HepG2 (cell line): ENCODE measurements around the gene CD2AP. TPM values are rescaled to one million over a fixed set of nuclear protein-coding genes. Genes with fewer than 3 reads are reported as not detected.

Experiments used
- ARID4A ChIP-seq: sonication (generic); formaldehyde crosslinking; IDR thresholded peaks from 2 replicates; pipeline ENCODE4 v1.5.0; 2020; ENCODE audit warnings: mild to moderate bottlenecking, missing genetic modification reagents, borderline replicate concordance
- CREBL2 ChIP-seq: sonication (generic); formaldehyde crosslinking; IDR thresholded peaks from 2 replicates; pipeline ENCODE4 v1.8.1; 2023; ENCODE audit warnings: missing genetic modification reagents, mild to moderate bottlenecking, borderline replicate concordance
- FOSL2 ChIP-seq: sonication (generic); formaldehyde crosslinking; IDR thresholded peaks from 2 replicates; pipeline ENCODE4 v1.4.0; 2020; ENCODE audit warnings: missing genetic modification reagents
- FOXK2 ChIP-seq: fragments of 450-650 bp; IDR thresholded peaks from 2 replicates; pipeline ENCODE4 v1.6.1; 2016
- GABPB1 ChIP-seq: IDR thresholded peaks from 2 replicates; pipeline ENCODE4 v1.6.1; 2016; ENCODE audit warnings: mild to moderate bottlenecking, missing genetic modification reagents, moderate library complexity, missing compliant biosample characterization
- GPN1 ChIP-seq: sonication (generic); formaldehyde crosslinking; IDR thresholded peaks from 2 replicates; pipeline ENCODE4 v1.5.1; 2020; ENCODE audit warnings: missing genetic modification reagents, borderline replicate concordance
- GRHL1 ChIP-seq: sonication (generic); formaldehyde crosslinking; conservative IDR thresholded peaks from 2 replicates; pipeline ENCODE4 v1.8.0; 2022; ENCODE audit warnings: missing genetic modification reagents
- HIVEP1 ChIP-seq: sonication (generic); formaldehyde crosslinking; IDR thresholded peaks from 2 replicates; pipeline ENCODE4 v1.4.0; 2020; ENCODE audit warnings: mild to moderate bottlenecking, missing genetic modification reagents
- IKZF4 ChIP-seq: sonication (generic); formaldehyde crosslinking; IDR thresholded peaks from 2 replicates; pipeline ENCODE4 v1.5.1; 2020; ENCODE audit warnings: borderline replicate concordance, mild to moderate bottlenecking, low read depth, missing genetic modification reagents; ENCODE audit errors: not compliant biosample characterization
- IRF2 ChIP-seq: IDR thresholded peaks from 2 replicates; pipeline ENCODE4 v1.6.1; 2018; ENCODE audit warnings: missing genetic modification reagents, missing compliant biosample characterization
- KAT7 ChIP-seq: IDR thresholded peaks from 2 replicates; pipeline ENCODE4 v1.6.1; 2018; ENCODE audit warnings: borderline replicate concordance, missing compliant biosample characterization
- KDM2A ChIP-seq: sonication (generic); formaldehyde crosslinking; IDR thresholded peaks from 2 replicates; pipeline ENCODE4 v1.4.0; 2020; ENCODE audit warnings: low read depth, missing genetic modification reagents, borderline replicate concordance
- KDM5B ChIP-seq: sonication (generic); formaldehyde crosslinking; IDR thresholded peaks from 2 replicates; pipeline ENCODE4 v1.4.0; 2020; ENCODE audit warnings: missing genetic modification reagents, mild to moderate bottlenecking, borderline replicate concordance
- NR2C2 ChIP-seq: sonication (generic); formaldehyde crosslinking; IDR thresholded peaks from 2 replicates; pipeline ENCODE4 v1.4.0; 2020; ENCODE audit warnings: missing genetic modification reagents, mild to moderate bottlenecking, moderate library complexity, borderline replicate concordance
- RBFOX2 ChIP-seq: fragments of 200-400 bp; formaldehyde crosslinking; IDR thresholded peaks from 2 replicates; pipeline ENCODE4 v1.6.1; 2017; ENCODE audit warnings: low read depth, mild to moderate bottlenecking, low read length
- SMAD3 ChIP-seq: sonication (generic); formaldehyde crosslinking; IDR thresholded peaks from 2 replicates; pipeline ENCODE4 v1.4.0; 2020; ENCODE audit warnings: missing genetic modification reagents
- WIZ ChIP-seq: sonication (generic); formaldehyde crosslinking; IDR thresholded peaks from 2 replicates; pipeline ENCODE4 v1.5.1; 2020; ENCODE audit warnings: mild to moderate bottlenecking, missing genetic modification reagents
- XRCC5 ChIP-seq: fragments of 200-400 bp; formaldehyde crosslinking; optimal IDR thresholded peaks from 2 replicates; pipeline ENCODE3; 2017; ENCODE audit warnings: mild to moderate bottlenecking, low read length
- ZBTB37 ChIP-seq: sonication (generic); formaldehyde crosslinking; IDR thresholded peaks from 2 replicates; pipeline ENCODE4 v1.4.0; 2020; ENCODE audit warnings: mild to moderate bottlenecking, missing genetic modification reagents
- ZMYM3 ChIP-seq: sonication (generic); formaldehyde crosslinking; IDR thresholded peaks from 2 replicates; pipeline ENCODE4 v1.5.1; 2020; ENCODE audit warnings: mild to moderate bottlenecking, missing genetic modification reagents
- ZNF333 ChIP-seq: sonication (generic); formaldehyde crosslinking; IDR thresholded peaks from 2 replicates; pipeline ENCODE4 v1.4.0; 2020; ENCODE audit warnings: mild to moderate bottlenecking, missing genetic modification reagents, borderline replicate concordance
- ZNF737 ChIP-seq: sonication (generic); formaldehyde crosslinking; IDR thresholded peaks from 2 replicates; pipeline ENCODE4 v1.5.0; 2020; ENCODE audit warnings: missing genetic modification reagents, mild to moderate bottlenecking, borderline replicate concordance
- polyA plus RNA-seq, 8 experiments: library from polyadenylated mRNA; depleted of rRNA in 3 of 8; stranded (reverse) in 7 of 8; unstranded in 1 of 8; fragments of >200 nt; fragmentation: Illumina TruSeq in 4 of 8; extraction: Trizol in 4 of 8; gene quantifications; 2 replicates each; pipeline versions ENCODE4 v1.2.1 to v1.2.3, GENCODE V29; 2011 to 2016; ENCODE audit warnings: low read depth in 4 of 8, missing spikeins in 1 of 8, mixed read lengths in 1 of 8; ENCODE audit not compliant: insufficient read depth in 1 of 8
- total RNA-seq, 5 experiments: library from RNA; depleted of rRNA; stranded (reverse); fragments of >200 nt; fragmentation: Illumina TruSeq; extraction: Trizol; gene quantifications; 2 replicates each; pipeline ENCODE4 v1.2.3, GENCODE V29; 2016; ENCODE audit warnings: low read depth in 1 of 5

Gene CD2AP
- total and polyA plus RNA-seq, 2 of the 13 experiments (the other 11 are each of a cell fraction or from before 2014, with no cell fraction given): 8.6 to 31.9 TPM

- no peak; the same call in 1 of the 2 replicates for TF ChIP-seq GRHL1 (CRISPR knock-in tag)
- TF ChIP-seq RBFOX2: peak; percentile 98
- TF ChIP-seq GPN1: no peak
- TF ChIP-seq IKZF4 (CRISPR knock-in tag): no peak
- TF ChIP-seq FOSL2: peak; percentile 34; the same call in 1 of the 2 replicates
- TF ChIP-seq ZNF333 (CRISPR knock-in tag): peak; percentile 65; the same call in 1 of the 2 replicates
- no peak for TF ChIP-seq CREBL2
- peak; percentile 67; the same call in 1 of the 2 replicates for TF ChIP-seq NR2C2 (CRISPR knock-in tag)
- TF ChIP-seq ZBTB37 (CRISPR knock-in tag): 0 out of 2 replicates have a peak, but pooled peaks have one; percentile 17
- peak; percentile 86 for TF ChIP-seq HIVEP1 (CRISPR knock-in tag)
- peak; percentile 41; the same call in 1 of the 2 replicates for TF ChIP-seq SMAD3 (CRISPR knock-in tag)
- TF ChIP-seq FOXK2: no peak
- TF ChIP-seq KAT7 (CRISPR knock-in tag): peak; percentile 94; the same call in 1 of the 2 replicates
- TF ChIP-seq XRCC5: peak; percentile 42
- TF ChIP-seq WIZ (CRISPR knock-in tag): peak; percentile 69; the same call in 1 of the 2 replicates
- peak; percentile 84 for TF ChIP-seq ARID4A (CRISPR knock-in tag)
- TF ChIP-seq IRF2 (CRISPR knock-in tag): peak; percentile 62
- TF ChIP-seq ZMYM3 (CRISPR knock-in tag): no peak
- peak; percentile 80 for TF ChIP-seq GABPB1 (CRISPR knock-in tag)
- peak; percentile 96 for TF ChIP-seq KDM2A (CRISPR knock-in tag)
- TF ChIP-seq KDM5B (CRISPR knock-in tag): peak; percentile 93
- no peak for TF ChIP-seq ZNF737
Measured at GRCh38 chr6:47477497-47478232, at the start of gene CD2AP (continued).
